ENCODE data around the gene GRIN2B. TPM values are rescaled to one million over a fixed set of nuclear protein-coding genes. Genes with fewer than 3 reads are reported as not detected.

The GRIN2B gene
- total RNA-seq, 1 experiment from 2014 or later: 1.6 TPM

DNA sequence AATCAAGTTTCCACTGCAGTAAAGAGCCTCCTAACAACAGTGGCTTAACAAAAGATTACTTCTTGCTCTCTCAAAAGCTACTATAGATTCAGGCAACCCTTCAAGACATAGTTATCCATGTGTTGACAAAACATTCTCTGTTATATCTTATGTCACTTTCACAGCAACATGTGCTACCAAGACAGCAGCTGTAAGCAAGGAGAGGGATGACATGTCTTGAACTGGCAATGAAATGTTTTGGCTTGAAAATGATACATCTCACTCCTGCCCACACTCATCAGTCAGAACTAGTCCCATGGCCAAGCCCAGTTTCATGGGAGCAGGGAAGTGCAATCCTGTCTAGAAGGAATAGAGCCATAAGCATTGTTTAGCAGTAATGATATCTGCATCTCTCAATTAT lies 10.7 kb upstream of the GRIN2B start:
- no peak for TF ChIP-seq NFE2L1 (CRISPR knock-in tag; IDR thresholded peaks at IDR 0.05)
- no peak for TF ChIP-seq ZNF396 (CRISPR knock-in tag; IDR thresholded peaks at IDR 0.05; ENCODE audit: borderline replicate concordance)
- no peak for TF ChIP-seq ZBTB21 (CRISPR knock-in tag; IDR thresholded peaks at IDR 0.05; ENCODE audit: borderline replicate concordance)
- no peak for TF ChIP-seq TCF7 (CRISPR knock-in tag; IDR thresholded peaks at IDR 0.05; ENCODE audit: low read depth)
- no peak for TF ChIP-seq ELF4 (CRISPR knock-in tag; IDR thresholded peaks at IDR 0.05; ENCODE audit: low read depth)
- TF ChIP-seq, protein P1, sequence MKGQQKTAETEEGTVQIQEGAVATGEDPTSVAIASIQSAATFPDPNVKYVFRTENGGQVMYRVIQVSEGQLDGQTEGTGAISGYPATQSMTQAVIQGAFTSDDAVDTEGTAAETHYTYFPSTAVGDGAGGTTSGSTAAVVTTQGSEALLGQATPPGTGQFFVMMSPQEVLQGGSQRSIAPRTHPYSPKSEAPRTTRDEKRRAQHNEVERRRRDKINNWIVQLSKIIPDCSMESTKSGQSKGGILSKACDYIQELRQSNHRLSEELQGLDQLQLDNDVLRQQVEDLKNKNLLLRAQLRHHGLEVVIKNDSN (CRISPR knock-in tag; IDR thresholded peaks at IDR 0.05): no peak
- TF ChIP-seq, protein P2, sequence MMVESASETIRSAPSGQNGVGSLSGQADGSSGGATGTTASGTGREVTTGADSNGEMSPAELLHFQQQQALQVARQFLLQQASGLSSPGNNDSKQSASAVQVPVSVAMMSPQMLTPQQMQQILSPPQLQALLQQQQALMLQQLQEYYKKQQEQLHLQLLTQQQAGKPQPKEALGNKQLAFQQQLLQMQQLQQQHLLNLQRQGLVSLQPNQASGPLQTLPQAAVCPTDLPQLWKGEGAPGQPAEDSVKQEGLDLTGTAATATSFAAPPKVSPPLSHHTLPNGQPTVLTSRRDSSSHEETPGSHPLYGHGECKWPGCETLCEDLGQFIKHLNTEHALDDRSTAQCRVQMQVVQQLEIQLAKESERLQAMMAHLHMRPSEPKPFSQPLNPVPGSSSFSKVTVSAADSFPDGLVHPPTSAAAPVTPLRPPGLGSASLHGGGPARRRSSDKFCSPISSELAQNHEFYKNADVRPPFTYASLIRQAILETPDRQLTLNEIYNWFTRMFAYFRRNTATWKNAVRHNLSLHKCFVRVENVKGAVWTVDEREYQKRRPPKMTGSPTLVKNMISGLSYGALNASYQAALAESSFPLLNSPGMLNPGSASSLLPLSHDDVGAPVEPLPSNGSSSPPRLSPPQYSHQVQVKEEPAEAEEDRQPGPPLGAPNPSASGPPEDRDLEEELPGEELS (CRISPR knock-in tag; IDR thresholded peaks at IDR 0.05): no peak
- no peak for TF ChIP-seq GRHL2 (CRISPR knock-in tag; IDR thresholded peaks at IDR 0.05; ENCODE audit: insufficient replicate concordance, severe bottlenecking)
- no peak for TF ChIP-seq TEAD1 (CRISPR knock-in tag; IDR thresholded peaks at IDR 0.05)
- no peak for TF ChIP-seq TP53 (CRISPR knock-in tag; IDR thresholded peaks at IDR 0.05)
- TF ChIP-seq NFATC4 (CRISPR knock-in tag; IDR thresholded peaks at IDR 0.05): no peak
- TF ChIP-seq, protein P3, sequence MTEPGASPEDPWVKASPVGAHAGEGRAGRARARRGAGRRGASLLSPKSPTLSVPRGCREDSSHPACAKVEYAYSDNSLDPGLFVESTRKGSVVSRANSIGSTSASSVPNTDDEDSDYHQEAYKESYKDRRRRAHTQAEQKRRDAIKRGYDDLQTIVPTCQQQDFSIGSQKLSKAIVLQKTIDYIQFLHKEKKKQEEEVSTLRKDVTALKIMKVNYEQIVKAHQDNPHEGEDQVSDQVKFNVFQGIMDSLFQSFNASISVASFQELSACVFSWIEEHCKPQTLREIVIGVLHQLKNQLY (CRISPR knock-in tag; IDR thresholded peaks at IDR 0.05): no peak
- TF ChIP-seq, protein P4, sequence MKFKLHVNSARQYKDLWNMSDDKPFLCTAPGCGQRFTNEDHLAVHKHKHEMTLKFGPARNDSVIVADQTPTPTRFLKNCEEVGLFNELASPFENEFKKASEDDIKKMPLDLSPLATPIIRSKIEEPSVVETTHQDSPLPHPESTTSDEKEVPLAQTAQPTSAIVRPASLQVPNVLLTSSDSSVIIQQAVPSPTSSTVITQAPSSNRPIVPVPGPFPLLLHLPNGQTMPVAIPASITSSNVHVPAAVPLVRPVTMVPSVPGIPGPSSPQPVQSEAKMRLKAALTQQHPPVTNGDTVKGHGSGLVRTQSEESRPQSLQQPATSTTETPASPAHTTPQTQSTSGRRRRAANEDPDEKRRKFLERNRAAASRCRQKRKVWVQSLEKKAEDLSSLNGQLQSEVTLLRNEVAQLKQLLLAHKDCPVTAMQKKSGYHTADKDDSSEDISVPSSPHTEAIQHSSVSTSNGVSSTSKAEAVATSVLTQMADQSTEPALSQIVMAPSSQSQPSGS (CRISPR knock-in tag; IDR thresholded peaks at IDR 0.05; ENCODE audit: borderline replicate concordance, low read depth): no peak
- no peak for TF ChIP-seq ESRRA (CRISPR knock-in tag; IDR thresholded peaks at IDR 0.05; ENCODE audit: borderline replicate concordance)
- TF ChIP-seq, protein P5, sequence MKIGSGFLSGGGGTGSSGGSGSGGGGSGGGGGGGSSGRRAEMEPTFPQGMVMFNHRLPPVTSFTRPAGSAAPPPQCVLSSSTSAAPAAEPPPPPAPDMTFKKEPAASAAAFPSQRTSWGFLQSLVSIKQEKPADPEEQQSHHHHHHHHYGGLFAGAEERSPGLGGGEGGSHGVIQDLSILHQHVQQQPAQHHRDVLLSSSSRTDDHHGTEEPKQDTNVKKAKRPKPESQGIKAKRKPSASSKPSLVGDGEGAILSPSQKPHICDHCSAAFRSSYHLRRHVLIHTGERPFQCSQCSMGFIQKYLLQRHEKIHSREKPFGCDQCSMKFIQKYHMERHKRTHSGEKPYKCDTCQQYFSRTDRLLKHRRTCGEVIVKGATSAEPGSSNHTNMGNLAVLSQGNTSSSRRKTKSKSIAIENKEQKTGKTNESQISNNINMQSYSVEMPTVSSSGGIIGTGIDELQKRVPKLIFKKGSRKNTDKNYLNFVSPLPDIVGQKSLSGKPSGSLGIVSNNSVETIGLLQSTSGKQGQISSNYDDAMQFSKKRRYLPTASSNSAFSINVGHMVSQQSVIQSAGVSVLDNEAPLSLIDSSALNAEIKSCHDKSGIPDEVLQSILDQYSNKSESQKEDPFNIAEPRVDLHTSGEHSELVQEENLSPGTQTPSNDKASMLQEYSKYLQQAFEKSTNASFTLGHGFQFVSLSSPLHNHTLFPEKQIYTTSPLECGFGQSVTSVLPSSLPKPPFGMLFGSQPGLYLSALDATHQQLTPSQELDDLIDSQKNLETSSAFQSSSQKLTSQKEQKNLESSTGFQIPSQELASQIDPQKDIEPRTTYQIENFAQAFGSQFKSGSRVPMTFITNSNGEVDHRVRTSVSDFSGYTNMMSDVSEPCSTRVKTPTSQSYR (CRISPR knock-in tag; IDR thresholded peaks at IDR 0.05): no peak
- no peak for TF ChIP-seq FOXJ3 (CRISPR knock-in tag; IDR thresholded peaks at IDR 0.05; ENCODE audit: borderline replicate concordance)
- Mint-ChIP-seq H3K27ac (no peak overlapping the region), H3K4me3 (no peak overlapping the region), H3K27me3 (ENCODE audit: low read depth) (no peaks in the 10 kb centered on the region), H3K4me1 (peaks cover 4% of the 10 kb centered on the region; the same call in 1 of the 2 replicates), H3K9me3 (no peaks in the 10 kb centered on the region), H3K36me3 (no peaks in the 10 kb centered on the region)
- ChIA-PET CTCF (interaction anchor here (4.2 kb wide), 1 partner anchor 10 kb away, joined by 20 read pairs; the partner anchor contains the start of gene GRIN2B), POLR2A (no interaction called here)
- no peak for DNase-seq (ENCODE audit: low spot score)
- no peak for ATAC-seq

DNA sequence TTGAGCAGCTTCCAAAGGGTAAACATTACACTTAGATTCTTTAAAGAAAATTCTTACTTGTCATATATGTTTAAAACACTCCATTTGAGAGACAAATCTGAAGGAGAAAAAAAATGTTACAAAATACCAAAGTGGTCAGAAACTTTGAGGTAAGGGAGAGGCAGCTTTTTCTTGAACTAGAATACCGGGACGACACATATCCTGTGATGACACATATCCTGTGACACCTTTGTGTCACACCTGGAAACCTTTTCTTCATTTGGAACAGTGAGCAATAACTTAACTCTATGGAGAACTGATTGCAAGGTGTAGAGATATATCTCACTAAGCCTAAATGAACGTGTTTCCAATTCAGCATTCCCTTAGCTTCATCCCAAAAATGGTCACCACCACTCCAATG lies 4.6 kb upstream of the GRIN2B start:
- Mint-ChIP-seq H3K9me3 (no peaks in the 10 kb centered on the region), H3K4me3 (no peak overlapping the region), H3K27me3 (ENCODE audit: low read depth) (peaks cover 34% of the 10 kb centered on the region), H3K36me3 (no peaks in the 10 kb centered on the region), H3K4me1 (peaks cover 7% of the 10 kb centered on the region), H3K27ac (no peak overlapping the region)
- ChIA-PET CTCF (interaction anchor here (0.7 to 1.4 kb wide), 2 partner anchors 181 to 494 kb away, joined by 3 to 5 read pairs; no protein-coding TSS in a partner anchor), POLR2A (no interaction called here)
- no peak for DNase-seq (ENCODE audit: low spot score)
- no peak for ATAC-seq
- TF ChIP-seq NR3C1 (CRISPR knock-in tag; conservative IDR thresholded peaks at IDR 0.05; ENCODE audit: low read depth): no peak
- TF ChIP-seq, protein P6, sequence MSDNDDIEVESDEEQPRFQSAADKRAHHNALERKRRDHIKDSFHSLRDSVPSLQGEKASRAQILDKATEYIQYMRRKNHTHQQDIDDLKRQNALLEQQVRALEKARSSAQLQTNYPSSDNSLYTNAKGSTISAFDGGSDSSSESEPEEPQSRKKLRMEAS (CRISPR knock-in tag; IDR thresholded peaks at IDR 0.05): no peak
- no peak for TF ChIP-seq FOXJ3 (CRISPR knock-in tag; IDR thresholded peaks at IDR 0.05; ENCODE audit: borderline replicate concordance)
- TF ChIP-seq JUN (CRISPR knock-in tag; IDR thresholded peaks at IDR 0.05): no peak

All from WTC11 (cell line).